ENCODE measurements around the gene RASGEF1B.

The RASGEF1B gene

GRCh38 chr4:81454499-81454898, 17.2 kb downstream of the RASGEF1B start:
- no peak overlapping the region for H3K4me3 ChIP-seq (ENCODE audit: low read depth, low read length)
- no peak for TF ChIP-seq CTCF (IDR thresholded peaks at IDR 0.05; ENCODE audit: low read depth, low read length)

- H3K4me3 ChIP-seq (ENCODE audit: low read depth, low read length): no peak overlapping the region
- no peak for TF ChIP-seq CTCF (IDR thresholded peaks at IDR 0.05; ENCODE audit: low read depth, low read length)
Observed at GRCh38 chr4:81453024-81453423, 18.7 kb downstream of the RASGEF1B start.

- TF ChIP-seq CTCF (IDR thresholded peaks at IDR 0.05; ENCODE audit: low read depth, low read length): no peak
- no peak overlapping the region for H3K4me3 ChIP-seq (ENCODE audit: low read depth, low read length)
Observed at GRCh38 chr4:81452452-81453006, 19.2 kb downstream of the RASGEF1B start.

GRCh38 chr4:81449015-81449414, 22.7 kb downstream of the RASGEF1B start:
- H3K4me3 ChIP-seq (ENCODE audit: low read depth, low read length): no peak overlapping the region
- no peak for TF ChIP-seq CTCF (IDR thresholded peaks at IDR 0.05; ENCODE audit: low read depth, low read length)

- H3K4me3 ChIP-seq (ENCODE audit: low read depth, low read length): no peak overlapping the region
- no peak for TF ChIP-seq CTCF (IDR thresholded peaks at IDR 0.05; ENCODE audit: low read depth, low read length)
Observed at GRCh38 chr4:81447566-81448229, 24.0 kb downstream of the RASGEF1B start.

GRCh38 chr4:81446634-81447033, 25.1 kb downstream of the RASGEF1B start:
- TF ChIP-seq CTCF (IDR thresholded peaks at IDR 0.05; ENCODE audit: low read depth, low read length): no peak
- no peak overlapping the region for H3K4me3 ChIP-seq (ENCODE audit: low read depth, low read length)

GRCh38 chr4:81445196-81445595, 26.5 kb downstream of the RASGEF1B start:
- H3K4me3 ChIP-seq (ENCODE audit: low read depth, low read length): no peak overlapping the region
- TF ChIP-seq CTCF (IDR thresholded peaks at IDR 0.05; ENCODE audit: low read depth, low read length): no peak
